ENCODE measurements around the gene HOXB6.
A peak's percentile ranks its signal among the peaks of the same experiment; 100 is the strongest.

Gene HOXB6

GRCh38 chr17:48609033-48609432 lies 4.2 kb upstream of the HOXB6 start:
- DNase-seq, result no peak

- no peak for DNase-seq
These were observed 3.7 kb upstream of the HOXB6 start for GRCh38 chr17:48608494-48608834.

- DNase-seq, result no peak
These were observed 2.3 kb upstream of the HOXB6 start for GRCh38 chr17:48606892-48607614.

GRCh38 chr17:48605991-48606891 lies 1.5 kb upstream of the HOXB6 start:
- DNase-seq, result no peak

GRCh38 chr17:48605409-48605919 lies 678 bp upstream of the HOXB6 start:
- DNase-seq, result no peak

- DNase-seq, result no peak
These were observed 622 bp downstream of the HOXB6 start for GRCh38 chr17:48603959-48604769.

GRCh38 chr17:48601539-48602425 lies 3.0 kb downstream of the HOXB6 start:
- no peak for DNase-seq

GRCh38 chr17:48601207-48601538 lies 3.6 kb downstream of the HOXB6 start:
- no peak for DNase-seq

- DNase-seq, result no peak
These were observed 4.3 kb downstream of the HOXB6 start for GRCh38 chr17:48600244-48601098.

- DNase-seq, result no peak
These were observed 5.4 kb downstream of the HOXB6 start for GRCh38 chr17:48599354-48599753.

- DNase-seq, result no peak
These were observed 6.0 kb downstream of the HOXB6 start for GRCh38 chr17:48598736-48599135.

- peak in 4 of 6 experiments; percentile 11 to 48 (median 44) for DNase-seq
These were observed 6.8 kb downstream of the HOXB6 start for GRCh38 chr17:48597778-48598631.

- peak in 1 of 6 experiments; percentile 48 for DNase-seq
These were observed 7.3 kb downstream of the HOXB6 start for GRCh38 chr17:48597528-48597777.

GRCh38 chr17:48596735-48597527 lies 7.9 kb downstream of the HOXB6 start:
- peak in 1 of 6 experiments; percentile 43 for DNase-seq

- peak in 2 of 6 experiments; percentile 10 to 43 for DNase-seq
These were observed 8.6 kb downstream of the HOXB6 start for GRCh38 chr17:48596000-48596734.

GRCh38 chr17:48595278-48595999 lies 9.3 kb downstream of the HOXB6 start:
- DNase-seq, result no peak

- DNase-seq, result no peak
These were observed 10.1 kb downstream of the HOXB6 start for GRCh38 chr17:48594538-48595277.

All from stimulated activated naive CD4-positive, alpha-beta T cell (primary cell).